IMR-90 (cell line): ENCODE data around the gene NPAS3. TPM values are rescaled to one million over a fixed set of nuclear protein-coding genes. Genes with fewer than 3 reads are reported as not detected.

Experiments used
- ATAC-seq: fragments of 200-7000 bp; cut with Tn5 transposase; 2 replicates; pipeline ENCODE4 v1.9.1; 2020; ENCODE audit warnings: low read depth, mild to moderate bottlenecking, moderate library complexity
- BruUV-seq: library from RNA; stranded (reverse); fragments of 400-500 nt; replicated peaks from 2 replicates; lab custom pipeline; 2021; lab: Mats Ljungman, UMichigan
- CTCF ChIA-PET: fragments of 300-600 bp; formaldehyde crosslinking; extraction: SDS; loops from one replicate; lab custom pipeline; 2021; ENCODE audit warnings: antibody characterized with exemption; lab: Yijun Ruan, JAX
- POLR2A ChIA-PET: fragments of 300-600 bp; sonication (Branson Sonifier 250); formaldehyde crosslinking; loops from one replicate; lab custom pipeline; 2022; ENCODE audit warnings: antibody characterized with exemption; ENCODE audit not compliant: unreplicated experiment; lab: Charles Lee
- DNase-seq: peaks from one replicate; pipeline ENCODE4 v3.0.0; 2013
- H2AFZ ChIP-seq: replicated peaks from 2 replicates; pipeline ENCODE3; 2013; ENCODE audit warnings: low read length, mild to moderate bottlenecking; ENCODE audit not compliant: poor library complexity
- H2AK5ac ChIP-seq: 2 replicates; pipeline ENCODE4 v1.6.1; 2013; ENCODE audit warnings: low read depth, low read length, inconsistent platforms
- H2AK9ac ChIP-seq: replicated peaks from 2 replicates; pipeline ENCODE3; 2013; ENCODE audit warnings: mild to moderate bottlenecking, low read depth, low read length, moderate library complexity; ENCODE audit not compliant: poor library complexity
- H2BK120ac ChIP-seq: 2 replicates; pipeline ENCODE4 v1.6.1; 2013; ENCODE audit warnings: low read depth, low read length, inconsistent platforms
- H2BK15ac ChIP-seq: 3 replicates; pipeline ENCODE4 v1.6.1; 2013; ENCODE audit warnings: low read depth, low read length, inconsistent platforms
- H2BK20ac ChIP-seq: 2 replicates; pipeline ENCODE4 v1.6.1; 2013; ENCODE audit warnings: low read depth, mild to moderate bottlenecking, inconsistent platforms, low read length, moderate library complexity
- H2BK5ac ChIP-seq: 2 replicates; pipeline ENCODE4 v1.6.1; 2013; ENCODE audit warnings: mild to moderate bottlenecking, low read depth, low read length, inconsistent platforms; ENCODE audit not compliant: poor library complexity, severe bottlenecking
- H3K14ac ChIP-seq: replicated peaks from 2 replicates; pipeline ENCODE4 v1.6.1; 2013; ENCODE audit warnings: low read depth, low read length, inconsistent platforms
- H3K18ac ChIP-seq: 2 replicates; pipeline ENCODE4 v1.6.1; 2013; ENCODE audit warnings: low read depth, low read length, control low read depth
- H3K23ac ChIP-seq: 2 replicates; pipeline ENCODE4 v1.6.1; 2013; ENCODE audit warnings: low read depth, low read length, inconsistent platforms
- H3K27ac ChIP-seq: 2 replicates; pipeline ENCODE4 v1.5.1; 2013; ENCODE audit warnings: mild to moderate bottlenecking, control low read depth, low read length; ENCODE audit not compliant: insufficient read depth
- H3K27me3 ChIP-seq: 2 replicates; pipeline ENCODE4 v1.6.1; 2013; ENCODE audit warnings: low read length; ENCODE audit not compliant: control insufficient read depth, insufficient read depth
- H3K36me3 ChIP-seq: 2 replicates; pipeline ENCODE4 v1.6.1; 2013; ENCODE audit warnings: low read length, mixed read lengths; ENCODE audit not compliant: control insufficient read depth, insufficient read depth
- H3K4ac ChIP-seq: 2 replicates; pipeline ENCODE4 v1.6.1; 2013; ENCODE audit warnings: low read depth, low read length, inconsistent platforms
- H3K4me1 ChIP-seq: 2 replicates; pipeline ENCODE4 v1.6.1; 2013; ENCODE audit warnings: low read length, mixed read lengths; ENCODE audit not compliant: control insufficient read depth, insufficient read depth
- H3K4me2 ChIP-seq: 2 replicates; pipeline ENCODE4 v1.6.1; 2013; ENCODE audit warnings: low read depth, mild to moderate bottlenecking, control low read depth, low read length, moderate library complexity
- H3K4me3 ChIP-seq: 2 replicates; pipeline ENCODE4 v1.5.1; 2013; ENCODE audit warnings: low read depth, mild to moderate bottlenecking, control low read depth, low read length, moderate library complexity; ENCODE audit not compliant: insufficient read depth
- H3K56ac ChIP-seq: 2 replicates; pipeline ENCODE4 v1.6.1; 2013; ENCODE audit warnings: low read length, inconsistent platforms; ENCODE audit not compliant: insufficient read depth; ENCODE audit errors: extremely low read depth
- H3K79me1 ChIP-seq, 2 experiments: 2 replicates each; pipeline ENCODE4 v1.6.1; 2013; ENCODE audit warnings: low read length in 2 of 2, inconsistent platforms in 1 of 2, low read depth in 1 of 2
- H3K9ac ChIP-seq: 2 replicates; pipeline ENCODE4 v1.6.1; 2013; ENCODE audit warnings: low read depth, low read length, control low read depth
- H3K9me1 ChIP-seq: 2 replicates; pipeline ENCODE4 v1.6.1; 2013; ENCODE audit warnings: low read length, inconsistent platforms; ENCODE audit not compliant: insufficient read depth
- H3K9me3 ChIP-seq: 2 replicates; pipeline ENCODE4 v1.6.1; 2013; ENCODE audit warnings: low read length; ENCODE audit not compliant: control insufficient read depth, insufficient read depth
- H4K20me1 ChIP-seq: 2 replicates; pipeline ENCODE4 v1.6.1; 2013; ENCODE audit warnings: low read length, inconsistent platforms; ENCODE audit not compliant: insufficient read depth
- H4K5ac ChIP-seq: 2 replicates; pipeline ENCODE4 v1.6.1; 2013; ENCODE audit warnings: mild to moderate bottlenecking, low read depth, low read length, control low read depth
- H4K8ac ChIP-seq, 2 experiments: 2 replicates each; pipeline ENCODE4 v1.6.1; 2013; ENCODE audit warnings: low read depth in 2 of 2, low read length in 2 of 2, control low read depth in 1 of 2, inconsistent platforms in 1 of 2
- H4K91ac ChIP-seq: 2 replicates; pipeline ENCODE4 v1.6.1; 2013; ENCODE audit warnings: low read depth, low read length, inconsistent platforms; ENCODE audit not compliant: insufficient read depth
- BHLHE40 ChIP-seq: fragments of 150-350 bp; IDR thresholded peaks from 2 replicates; pipeline ENCODE4 v1.6.1; 2016; ENCODE audit warnings: mild to moderate bottlenecking, low read depth, low read length
- CEBPB ChIP-seq: IDR thresholded peaks from 2 replicates; pipeline ENCODE4 v1.6.1; 2012; ENCODE audit warnings: low read depth, low read length, improper control_type of control experiment
- CHD1 ChIP-seq: IDR thresholded peaks from 2 replicates; pipeline ENCODE4 v1.6.1; 2012; ENCODE audit warnings: low read depth, low read length, improper control_type of control experiment
- CTCF ChIP-seq: conservative IDR thresholded peaks from 2 replicates; pipeline ENCODE4 v1.5.1; 2012; ENCODE audit warnings: mild to moderate bottlenecking, low read depth, low read length, improper control_type of control experiment
- FOS ChIP-seq: fragments of 150-350 bp; IDR thresholded peaks from 2 replicates; pipeline ENCODE4 v1.6.1; 2016; ENCODE audit warnings: low read depth, low read length
- MAFK ChIP-seq: IDR thresholded peaks from 2 replicates; pipeline ENCODE4 v1.6.1; 2012; ENCODE audit warnings: low read depth, low read length, improper control_type of control experiment
- MAZ ChIP-seq: IDR thresholded peaks from 2 replicates; pipeline ENCODE4 v1.6.1; 2012; ENCODE audit warnings: low read depth, mild to moderate bottlenecking, low read length, improper control_type of control experiment, moderate library complexity, borderline replicate concordance
- POLR2A ChIP-seq: IDR thresholded peaks from 2 replicates; pipeline ENCODE4 v1.6.1; 2012; ENCODE audit warnings: mild to moderate bottlenecking, low read depth, low read length
- RFX5 ChIP-seq: IDR thresholded peaks from 2 replicates; pipeline ENCODE4 v1.8.0; 2012; ENCODE audit warnings: low read depth, mild to moderate bottlenecking, low read length, moderate library complexity
- SMC3 ChIP-seq: fragments of 150-350 bp; IDR thresholded peaks from 2 replicates; pipeline ENCODE4 v1.6.1; 2016; ENCODE audit warnings: low read depth, mild to moderate bottlenecking, antibody characterized with exemption, low read length, moderate library complexity
- dilution Hi-C: fragments of 300-500 bp; cut with HindIII; formaldehyde crosslinking; loops from one replicate; pipeline ENCODE4 v1.14.3; 2018; ENCODE audit warnings: low sequenced_read_pairs; ENCODE audit not compliant: unreplicated experiment
- in situ Hi-C: fragments of 300-500 bp; cut with MboI; formaldehyde crosslinking; loops from 3 replicates; pipeline ENCODE4 v1.14.3; 2019; ENCODE audit warnings: low sequenced_read_pairs, inconsistent platforms, mixed read lengths
- intact Hi-C: fragments of 100-400 bp; cut with micrococcal nuclease; formaldehyde crosslinking; loops from 2 replicates; pipeline ENCODE4 v1.10.0; 2022
- polyA plus RNA-seq, 3 experiments: library from polyadenylated mRNA; depleted of rRNA; stranded (reverse); fragments of >200 nt; gene quantifications; 2 replicates each; pipeline ENCODE4 v1.2.3, GENCODE V29; 2012; ENCODE audit warnings: low replicate concordance in 1 of 3
- total RNA-seq: library from RNA; depleted of rRNA; stranded (reverse); fragments of >200 nt; gene quantifications from 2 replicates; pipeline ENCODE4 v1.2.3, GENCODE V29; 2012
- TF ChIP-seq, protein P1 (sequence below): fragments of 150-350 bp; IDR thresholded peaks from 2 replicates; pipeline ENCODE4 v1.6.1; 2016; ENCODE audit warnings: low read depth, mild to moderate bottlenecking, low read length, moderate library complexity, borderline replicate concordance

The NPAS3 gene
- total and polyA plus RNA-seq, 2 of the 4 experiments (the other 2 are of a cell fraction), result not detected

DNA sequence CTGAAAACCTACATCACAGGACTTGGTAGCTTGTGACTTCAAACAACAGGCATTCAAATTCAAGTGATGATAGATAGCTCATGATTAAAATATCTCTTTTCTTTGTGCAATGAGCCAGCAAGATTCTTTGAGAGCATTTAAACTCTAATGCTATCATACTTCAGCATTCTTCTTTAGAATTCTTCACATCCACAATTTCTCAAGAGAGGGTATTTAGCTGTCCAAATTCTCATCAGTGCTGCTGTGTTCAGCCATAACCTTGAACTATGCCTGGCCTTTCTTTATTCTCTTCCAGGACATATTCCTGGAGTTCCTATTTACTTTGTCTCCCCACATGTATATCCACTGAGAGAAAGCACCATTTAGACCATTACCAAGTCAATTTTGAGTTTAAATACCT, 691.1 kb downstream of the NPAS3 start:
- CTCF ChIA-PET, result no interaction called here

More for the DNA sequence above, 691.1 kb downstream of the NPAS3 start:
- H3K4me1 ChIP-seq, result no peaks in the 10 kb centered on the region
- H3K9ac ChIP-seq, result no peak overlapping the region
- H4K8ac ChIP-seq, result no peak overlapping the region
- H3K23ac ChIP-seq, result no peak overlapping the region
- BruUV-seq, result no TSS peak
- H2AK5ac ChIP-seq, result no peak overlapping the region
- no peaks in the 10 kb centered on the region for H3K79me1 ChIP-seq
- H3K4me3 ChIP-seq, result no peak overlapping the region
- H3K14ac ChIP-seq, result no peak overlapping the region
- H3K56ac ChIP-seq, result no peak overlapping the region
- H3K36me3 ChIP-seq, result no peaks in the 10 kb centered on the region
- TF ChIP-seq CHD1 (no peak), CTCF (no peak), FOS (no peak), POLR2A (no peak), RFX5 (no peak), SMC3 (no peak), MAZ (no peak), MAFK (no peak), CEBPB (no peak), BHLHE40 (no peak)
- TF ChIP-seq, protein P1, sequence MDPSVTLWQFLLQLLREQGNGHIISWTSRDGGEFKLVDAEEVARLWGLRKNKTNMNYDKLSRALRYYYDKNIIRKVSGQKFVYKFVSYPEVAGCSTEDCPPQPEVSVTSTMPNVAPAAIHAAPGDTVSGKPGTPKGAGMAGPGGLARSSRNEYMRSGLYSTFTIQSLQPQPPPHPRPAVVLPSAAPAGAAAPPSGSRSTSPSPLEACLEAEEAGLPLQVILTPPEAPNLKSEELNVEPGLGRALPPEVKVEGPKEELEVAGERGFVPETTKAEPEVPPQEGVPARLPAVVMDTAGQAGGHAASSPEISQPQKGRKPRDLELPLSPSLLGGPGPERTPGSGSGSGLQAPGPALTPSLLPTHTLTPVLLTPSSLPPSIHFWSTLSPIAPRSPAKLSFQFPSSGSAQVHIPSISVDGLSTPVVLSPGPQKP, result no peak
- in situ Hi-C loops, result no loop called here
- H4K91ac ChIP-seq, result no peak overlapping the region
- no peaks in the 10 kb centered on the region for H3K9me3 ChIP-seq
- H2BK15ac ChIP-seq, result no peak overlapping the region
- no peaks in the 10 kb centered on the region for H3K27me3 ChIP-seq
- dilution Hi-C loops, result no loop called here
- no peaks in the 10 kb centered on the region for H3K9me1 ChIP-seq
- no peak overlapping the region for H2AK9ac ChIP-seq
- no peak overlapping the region for H2AFZ ChIP-seq
- H4K5ac ChIP-seq, result no peak overlapping the region
- ATAC-seq, result no peak
- H4K20me1 ChIP-seq, result no peaks in the 10 kb centered on the region
- H3K18ac ChIP-seq, result no peak overlapping the region
- no peak for DNase-seq
- POLR2A ChIA-PET, result no interaction called here
- no peak overlapping the region for H2BK5ac ChIP-seq
- no peak overlapping the region for H3K4me2 ChIP-seq
- H3K4ac ChIP-seq, result no peak overlapping the region
- H3K27ac ChIP-seq, result no peak overlapping the region
- intact Hi-C loops, result no loop called here
- no peak overlapping the region for H2BK120ac ChIP-seq
- H2BK20ac ChIP-seq, result no peak overlapping the region
